HEK293 (cell line): ENCODE results near the gene FXYD3.
"Not testable (repeated sequence)": the region's sequence is repeated elsewhere in the genome, so short reads cannot be mapped to it uniquely, and the experiment has no call there.

ENCODE experiments used
- CTCF ChIA-PET: fragments of 350-600 bp; formaldehyde crosslinking; extraction: SDS; loops from one replicate; lab custom pipeline; 2021; ENCODE audit warnings: antibody characterized with exemption; lab: Yijun Ruan, JAX
- POLR2A ChIA-PET: fragments of 300-600 bp; formaldehyde crosslinking; extraction: SDS; loops from one replicate; lab custom pipeline; 2020; ENCODE audit warnings: antibody characterized with exemption, inconsistent platforms; lab: Yijun Ruan, JAX
- H3K27ac ChIP-seq: fragments of 200-500 bp; sonication (Bioruptor generic); 2 replicates; pipeline ENCODE4 v1.5.1; 2014; ENCODE audit warnings: low read depth, low read length, control low read depth, inconsistent platforms; ENCODE audit errors: extremely low read depth
- H3K36me3 ChIP-seq, 2 experiments: fragments of 200-500 bp in 1 of 2; sonication (Bioruptor generic) in 1 of 2; 1 replicate in 1 of 2; 2 replicates in 1 of 2; pipeline ENCODE4 v1.5.1; 2014 to 2017; ENCODE audit warnings: inconsistent platforms in 2 of 2, low read length in 2 of 2; ENCODE audit not compliant: control insufficient read depth in 2 of 2, insufficient read depth in 1 of 2
- H3K4me1 ChIP-seq: fragments of 200-500 bp; sonication (Bioruptor generic); 2 replicates; pipeline ENCODE4 v1.5.1; 2014; ENCODE audit warnings: mild to moderate bottlenecking, low read length, inconsistent platforms; ENCODE audit not compliant: control insufficient read depth, insufficient read depth
- H3K4me3 ChIP-seq: 2 replicates; pipeline ENCODE4 v1.5.1; 2011; ENCODE audit warnings: low read depth, mild to moderate bottlenecking, control low read depth, low read length, moderate library complexity
- H3K9me3 ChIP-seq: fragments of 200-500 bp; sonication (Bioruptor generic); 2 replicates; pipeline ENCODE4 v1.5.1; 2014; ENCODE audit warnings: low read depth, low read length, inconsistent platforms; ENCODE audit not compliant: control insufficient read depth, insufficient read depth
- FEZF1 ChIP-seq: fragments of 450-650 bp; formaldehyde crosslinking; IDR thresholded peaks from 2 replicates; pipeline ENCODE4 v1.5.1; 2016; ENCODE audit warnings: missing biosample characterization, missing genetic modification characterization
- SALL2 ChIP-seq: fragments of 450-650 bp; formaldehyde crosslinking; IDR thresholded peaks from 2 replicates; pipeline ENCODE4 v1.5.0; 2017; ENCODE audit warnings: missing biosample characterization, mild to moderate bottlenecking, missing genetic modification characterization, borderline replicate concordance
- SCRT1 ChIP-seq: fragments of 450-650 bp; formaldehyde crosslinking; IDR thresholded peaks from 2 replicates; pipeline ENCODE4 v1.5.1; 2016; ENCODE audit warnings: missing biosample characterization, missing genetic modification characterization, borderline replicate concordance
- SCRT2 ChIP-seq: fragments of 450-650 bp; formaldehyde crosslinking; IDR thresholded peaks from 2 replicates; pipeline ENCODE4 v1.5.1; 2016; ENCODE audit warnings: missing biosample characterization, missing genetic modification characterization
- SP7 ChIP-seq: fragments of 450-650 bp; formaldehyde crosslinking; IDR thresholded peaks from 2 replicates; pipeline ENCODE4 v1.5.1; 2016; ENCODE audit warnings: missing biosample characterization, missing genetic modification characterization
- ZFHX2 ChIP-seq: fragments of 450-650 bp; formaldehyde crosslinking; conservative IDR thresholded peaks from 2 replicates; pipeline ENCODE4 v1.5.1; 2016; ENCODE audit warnings: missing biosample characterization, missing genetic modification characterization
- ZNF184 ChIP-seq: fragments of 450-650 bp; IDR thresholded peaks from 2 replicates; pipeline ENCODE4 v1.5.1; 2018; ENCODE audit warnings: missing biosample characterization, mild to moderate bottlenecking, missing genetic modification characterization
- ZNF248 ChIP-seq: fragments of 450-650 bp; formaldehyde crosslinking; IDR thresholded peaks from 2 replicates; pipeline ENCODE4 v1.5.1; 2017; ENCODE audit warnings: missing biosample characterization, missing genetic modification characterization
- ZNF701 ChIP-seq: fragments of 450-650 bp; formaldehyde crosslinking; IDR thresholded peaks from 2 replicates; pipeline ENCODE4 v1.5.1; 2016; ENCODE audit warnings: missing biosample characterization, missing genetic modification characterization
- ZSCAN16 ChIP-seq: fragments of 450-650 bp; formaldehyde crosslinking; IDR thresholded peaks from 2 replicates; pipeline ENCODE4 v1.5.1; 2016; ENCODE audit warnings: missing biosample characterization, missing genetic modification characterization
- TF ChIP-seq, protein P1 (sequence below): fragments of 450-650 bp; formaldehyde crosslinking; IDR thresholded peaks from 2 replicates; pipeline ENCODE4 v1.5.1; 2016; ENCODE audit warnings: missing biosample characterization, missing genetic modification characterization, low read depth
- TF ChIP-seq, protein P2 (sequence below): fragments of 450-650 bp; formaldehyde crosslinking; IDR thresholded peaks from 2 replicates; pipeline ENCODE4 v1.5.1; 2016; ENCODE audit warnings: missing biosample characterization, missing genetic modification characterization
- TF ChIP-seq, protein P3 (sequence below): fragments of 450-650 bp; formaldehyde crosslinking; IDR thresholded peaks from 2 replicates; pipeline ENCODE4 v1.5.1; 2016; ENCODE audit warnings: missing biosample characterization, missing genetic modification characterization
- TF ChIP-seq, protein P4 (sequence below): fragments of 450-650 bp; formaldehyde crosslinking; IDR thresholded peaks from 2 replicates; pipeline ENCODE4 v1.5.1; 2016; ENCODE audit warnings: missing biosample characterization, missing genetic modification characterization

Gene FXYD3

DNA sequence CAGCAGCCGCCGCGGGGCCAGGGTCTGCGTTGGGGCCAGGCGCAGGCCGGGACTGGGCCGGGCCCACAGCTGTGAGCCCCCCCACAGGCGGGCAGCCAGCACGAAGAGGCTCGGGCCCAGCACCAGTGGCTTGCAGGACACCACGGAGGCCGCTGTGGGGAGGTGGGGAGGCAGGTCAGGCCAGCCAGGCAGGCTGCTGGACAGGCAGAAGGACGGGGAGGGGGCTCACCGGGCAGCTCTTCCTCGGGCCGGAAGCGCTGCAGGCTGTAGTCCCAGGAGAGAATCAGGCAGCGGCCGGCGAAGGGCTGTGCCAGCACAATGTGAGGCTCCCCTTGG is 11.0 kb downstream of the FXYD3 start (continued):
- TF ChIP-seq, protein P1, sequence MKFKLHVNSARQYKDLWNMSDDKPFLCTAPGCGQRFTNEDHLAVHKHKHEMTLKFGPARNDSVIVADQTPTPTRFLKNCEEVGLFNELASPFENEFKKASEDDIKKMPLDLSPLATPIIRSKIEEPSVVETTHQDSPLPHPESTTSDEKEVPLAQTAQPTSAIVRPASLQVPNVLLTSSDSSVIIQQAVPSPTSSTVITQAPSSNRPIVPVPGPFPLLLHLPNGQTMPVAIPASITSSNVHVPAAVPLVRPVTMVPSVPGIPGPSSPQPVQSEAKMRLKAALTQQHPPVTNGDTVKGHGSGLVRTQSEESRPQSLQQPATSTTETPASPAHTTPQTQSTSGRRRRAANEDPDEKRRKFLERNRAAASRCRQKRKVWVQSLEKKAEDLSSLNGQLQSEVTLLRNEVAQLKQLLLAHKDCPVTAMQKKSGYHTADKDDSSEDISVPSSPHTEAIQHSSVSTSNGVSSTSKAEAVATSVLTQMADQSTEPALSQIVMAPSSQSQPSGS (tag by site-specific recombination), result no peak
- TF ChIP-seq, protein P2, sequence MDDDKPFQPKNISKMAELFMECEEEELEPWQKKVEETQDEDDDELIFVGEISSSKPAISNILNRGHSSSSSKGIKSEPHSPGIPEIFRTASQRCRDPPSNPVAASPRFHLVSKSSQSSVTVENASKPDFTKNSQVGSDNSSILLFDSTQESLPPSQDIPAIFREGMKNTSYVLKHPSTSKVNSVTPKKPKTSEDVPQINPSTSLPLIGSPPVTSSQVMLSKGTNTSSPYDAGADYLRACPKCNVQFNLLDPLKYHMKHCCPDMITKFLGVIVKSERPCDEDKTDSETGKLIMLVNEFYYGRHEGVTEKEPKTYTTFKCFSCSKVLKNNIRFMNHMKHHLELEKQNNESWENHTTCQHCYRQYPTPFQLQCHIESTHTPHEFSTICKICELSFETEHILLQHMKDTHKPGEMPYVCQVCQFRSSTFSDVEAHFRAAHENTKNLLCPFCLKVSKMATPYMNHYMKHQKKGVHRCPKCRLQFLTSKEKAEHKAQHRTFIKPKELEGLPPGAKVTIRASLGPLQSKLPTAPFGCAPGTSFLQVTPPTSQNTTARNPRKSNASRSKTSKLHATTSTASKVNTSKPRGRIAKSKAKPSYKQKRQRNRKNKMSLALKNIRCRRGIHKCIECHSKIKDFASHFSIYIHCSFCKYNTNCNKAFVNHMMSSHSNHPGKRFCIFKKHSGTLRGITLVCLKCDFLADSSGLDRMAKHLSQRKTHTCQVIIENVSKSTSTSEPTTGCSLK (tag by site-specific recombination), result no peak
- TF ChIP-seq ZSCAN16 (tag by site-specific recombination) (no peak), ZNF184 (tag by site-specific recombination) (no peak)
- TF ChIP-seq, all 188 proteins: peak for 0

GRCh38 chr19:35127871-35128270 is 12.2 kb downstream of the FXYD3 start:
- CTCF ChIA-PET, result interaction anchor here (0.6 to 3.0 kb wide), 12 partner anchors 8 to 575 kb away, joined by 3 to 29 read pairs (median 4); partner anchors contain the start of genes FXYD3 and LGI4
- Histone ChIP-seq H3K4me3 (no peak overlapping the region), H3K27ac (no peak overlapping the region), H3K36me3 (no peaks in the 10 kb centered on the region), H3K4me1 (peaks cover 10% of the 10 kb centered on the region), H3K9me3 (no peaks in the 10 kb centered on the region)
- POLR2A ChIA-PET, result no interaction called here
- TF ChIP-seq SALL2 (tag by site-specific recombination), result no peak
- no peak for TF ChIP-seq FEZF1 (tag by site-specific recombination)
- no peak for TF ChIP-seq SP7 (tag by site-specific recombination)
- TF ChIP-seq, protein P2 (tag by site-specific recombination), result no peak
- TF ChIP-seq ZNF701 (tag by site-specific recombination), result no peak
- TF ChIP-seq, protein P3, sequence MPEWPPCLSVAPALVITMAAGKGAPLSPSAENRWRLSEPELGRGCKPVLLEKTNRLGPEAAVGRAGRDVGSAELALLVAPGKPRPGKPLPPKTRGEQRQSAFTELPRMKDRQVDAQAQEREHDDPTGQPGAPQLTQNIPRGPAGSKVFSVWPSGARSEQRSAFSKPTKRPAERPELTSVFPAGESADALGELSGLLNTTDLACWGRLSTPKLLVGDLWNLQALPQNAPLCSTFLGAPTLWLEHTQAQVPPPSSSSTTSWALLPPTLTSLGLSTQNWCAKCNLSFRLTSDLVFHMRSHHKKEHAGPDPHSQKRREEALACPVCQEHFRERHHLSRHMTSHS (tag by site-specific recombination), result no peak
- no peak for TF ChIP-seq ZFHX2 (tag by site-specific recombination)
- TF ChIP-seq ZNF248 (tag by site-specific recombination), result no peak

DNA sequence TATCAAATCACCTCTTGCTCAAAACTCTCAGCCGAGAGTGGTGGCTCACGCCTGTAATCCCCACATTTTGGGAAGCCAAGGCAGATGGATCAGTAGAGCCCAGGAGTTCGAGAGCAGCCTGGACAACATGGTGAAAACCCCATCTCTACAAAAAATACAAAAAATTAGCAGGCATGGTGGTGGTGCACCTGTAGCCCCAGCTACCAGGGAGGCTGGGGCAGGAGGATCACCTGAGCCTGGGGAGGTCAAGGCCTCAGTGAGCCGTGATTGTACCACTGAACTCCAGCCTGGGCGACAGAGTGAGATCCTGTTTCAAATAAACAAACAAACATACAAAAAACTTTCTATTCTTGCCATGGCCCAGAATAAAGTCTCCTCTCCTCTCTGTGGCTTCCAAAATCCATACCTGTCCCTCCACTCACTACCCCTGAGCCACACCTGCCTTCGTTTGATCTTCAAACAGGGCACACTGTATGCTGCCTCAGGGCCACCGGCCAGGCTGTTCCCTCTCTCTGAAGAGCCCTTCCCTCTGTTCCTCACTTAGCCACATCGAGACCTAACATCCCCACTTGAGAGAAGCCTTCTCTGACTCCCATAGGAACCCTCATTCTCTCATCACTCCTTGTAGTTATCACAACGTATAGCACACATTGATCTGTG is 12.9 kb downstream of the FXYD3 start:
- H3K4me3 ChIP-seq, result no peak overlapping the region
- H3K27ac ChIP-seq, result no peak overlapping the region
- TF ChIP-seq SCRT1 (tag by site-specific recombination) (no peak), SCRT2 (tag by site-specific recombination) (no peak)
- TF ChIP-seq, protein P4, sequence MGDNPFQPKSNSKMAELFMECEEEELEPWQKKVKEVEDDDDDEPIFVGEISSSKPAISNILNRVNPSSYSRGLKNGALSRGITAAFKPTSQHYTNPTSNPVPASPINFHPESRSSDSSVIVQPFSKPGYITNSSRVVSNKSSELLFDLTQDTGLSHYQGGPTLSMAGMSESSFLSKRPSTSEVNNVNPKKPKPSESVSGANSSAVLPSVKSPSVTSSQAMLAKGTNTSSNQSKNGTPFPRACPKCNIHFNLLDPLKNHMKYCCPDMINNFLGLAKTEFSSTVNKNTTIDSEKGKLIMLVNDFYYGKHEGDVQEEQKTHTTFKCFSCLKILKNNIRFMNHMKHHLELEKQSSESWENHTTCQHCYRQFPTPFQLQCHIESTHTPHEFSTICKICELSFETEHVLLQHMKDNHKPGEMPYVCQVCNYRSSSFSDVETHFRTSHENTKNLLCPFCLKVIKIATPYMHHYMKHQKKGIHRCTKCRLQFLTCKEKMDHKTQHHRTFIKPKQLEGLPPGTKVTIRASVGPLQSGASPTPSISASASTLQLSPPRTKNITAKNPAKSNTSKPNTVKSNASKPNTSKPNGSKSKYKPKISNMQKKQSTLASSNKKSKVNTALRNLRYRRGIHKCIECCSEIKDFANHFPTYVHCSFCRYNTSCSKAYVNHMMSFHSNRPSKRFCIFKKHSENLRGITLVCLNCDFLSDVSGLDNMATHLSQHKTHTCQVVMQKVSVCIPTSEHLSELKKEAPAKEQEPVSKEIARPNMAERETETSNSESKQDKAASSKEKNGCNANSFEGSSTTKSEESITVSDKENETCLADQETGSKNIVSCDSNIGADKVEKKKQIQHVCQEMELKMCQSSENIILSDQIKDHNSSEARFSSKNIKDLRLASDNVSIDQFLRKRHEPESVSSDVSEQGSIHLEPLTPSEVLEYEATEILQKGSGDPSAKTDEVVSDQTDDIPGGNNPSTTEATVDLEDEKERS (tag by site-specific recombination), result no peak
- H3K36me3 ChIP-seq, result no peaks in the 10 kb centered on the region
- H3K4me1 ChIP-seq, result peaks cover 9% of the 10 kb centered on the region
- POLR2A ChIA-PET, result no interaction called here
- H3K9me3 ChIP-seq, result no peaks in the 10 kb centered on the region
- CTCF ChIA-PET, result interaction anchor here (0.6 to 3.0 kb wide), 5 partner anchors 7 to 156 kb away, joined by 3 to 29 read pairs (median 5); partner anchors contain the start of genes FXYD3 and LGI4

DNA sequence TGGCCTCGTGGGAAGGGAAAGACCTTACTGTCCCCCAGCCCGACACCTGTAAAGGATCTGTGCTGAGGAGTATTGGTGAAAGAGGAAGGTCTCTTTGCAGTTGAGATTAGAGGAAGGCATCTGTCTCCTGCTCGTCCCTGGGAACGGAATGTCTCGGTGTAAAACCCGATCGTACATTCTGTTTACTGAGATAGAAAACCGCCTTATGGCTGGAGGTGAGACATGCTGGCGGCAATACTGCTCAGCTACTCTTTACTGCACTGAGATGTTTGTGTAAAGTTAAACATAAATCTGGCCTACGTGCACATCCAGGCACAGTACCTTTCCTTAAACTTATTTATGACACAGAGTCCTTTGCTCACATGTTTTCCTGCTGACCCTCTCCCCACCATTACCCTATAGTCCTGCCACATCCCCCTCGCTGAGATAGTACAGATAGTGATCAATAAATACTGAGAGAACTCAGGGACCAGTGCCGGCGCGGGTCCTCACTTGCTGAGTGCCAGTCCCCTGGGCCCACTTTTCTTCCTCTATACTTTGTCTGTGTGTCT is 14.2 kb downstream of the FXYD3 start:
- CTCF ChIA-PET, result interaction anchor here (0.6 to 1.1 kb wide), 4 partner anchors 11 to 848 kb away, joined by 3 to 4 read pairs (median 3); no protein-coding TSS in a partner anchor
- H3K9me3 ChIP-seq, H3K4me3 ChIP-seq, H3K27ac ChIP-seq, H3K36me3 ChIP-seq, H3K4me1 ChIP-seq: not testable (repeated sequence)
- POLR2A ChIA-PET, result interaction anchor here (0.6 kb wide), 1 partner anchor 669 kb away, joined by 4 read pairs; no protein-coding TSS in a partner anchor
